ENCODE measurements around the gene HSPA1A. TPM values are rescaled to one million over a fixed set of nuclear protein-coding genes. Genes with fewer than 3 reads are reported as not detected.
"Not testable (repeated sequence)": the region's sequence is repeated elsewhere in the genome, so short reads cannot be mapped to it uniquely, and the experiment has no call there.

Gene HSPA1A
- total RNA-seq, 1 donor from 2014 or later: 116 TPM

DNA sequence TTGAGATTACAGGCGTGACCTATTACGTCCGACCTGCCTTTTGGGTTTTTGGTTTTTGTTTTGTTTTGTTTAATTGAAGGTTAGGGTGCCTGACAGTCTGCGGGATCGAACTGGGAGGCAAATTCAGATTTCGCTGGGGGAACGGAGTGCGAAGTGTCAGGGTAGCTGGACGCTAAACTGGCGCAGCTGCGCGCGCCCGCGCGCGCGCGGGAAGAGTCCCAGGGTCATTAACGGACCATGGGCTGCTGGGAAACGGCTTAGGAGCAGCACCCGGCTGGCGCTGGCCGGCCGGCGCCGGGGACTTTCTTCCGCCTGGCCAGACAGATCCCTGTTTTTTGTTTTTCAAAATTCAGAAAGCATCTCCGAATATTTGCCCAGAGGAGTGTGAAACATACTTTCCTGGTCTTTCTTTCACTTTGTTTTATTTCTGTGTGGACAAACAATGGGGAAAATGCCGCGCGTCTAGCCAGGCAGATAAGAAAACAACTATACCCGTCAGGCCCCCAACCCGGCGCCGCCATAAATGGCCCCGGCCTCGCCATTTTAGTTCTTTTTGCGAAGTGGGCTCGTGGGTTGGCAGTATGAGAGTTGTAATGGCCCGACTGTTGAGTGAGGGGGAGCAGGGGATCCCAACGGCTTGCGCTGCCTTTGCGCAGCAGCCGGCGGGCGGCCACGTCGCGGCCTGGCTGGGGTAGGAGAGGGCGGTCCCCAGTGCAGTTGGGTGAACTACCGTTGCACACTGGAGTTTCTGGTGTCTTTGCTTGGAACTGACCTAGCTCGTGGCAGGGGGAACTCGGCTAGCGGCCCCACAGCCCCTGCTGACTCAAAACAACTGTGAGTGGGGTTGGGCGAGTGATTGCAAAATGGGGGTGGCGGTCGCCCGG is 19.3 kb downstream of the HSPA1A start:
- no peak for DNase-seq (ENCODE audit: low read depth)
- H3K4me3 ChIP-seq (ENCODE audit: low read depth, low read length): peak overlapping the region; percentile 88
- TF ChIP-seq, protein P1, sequence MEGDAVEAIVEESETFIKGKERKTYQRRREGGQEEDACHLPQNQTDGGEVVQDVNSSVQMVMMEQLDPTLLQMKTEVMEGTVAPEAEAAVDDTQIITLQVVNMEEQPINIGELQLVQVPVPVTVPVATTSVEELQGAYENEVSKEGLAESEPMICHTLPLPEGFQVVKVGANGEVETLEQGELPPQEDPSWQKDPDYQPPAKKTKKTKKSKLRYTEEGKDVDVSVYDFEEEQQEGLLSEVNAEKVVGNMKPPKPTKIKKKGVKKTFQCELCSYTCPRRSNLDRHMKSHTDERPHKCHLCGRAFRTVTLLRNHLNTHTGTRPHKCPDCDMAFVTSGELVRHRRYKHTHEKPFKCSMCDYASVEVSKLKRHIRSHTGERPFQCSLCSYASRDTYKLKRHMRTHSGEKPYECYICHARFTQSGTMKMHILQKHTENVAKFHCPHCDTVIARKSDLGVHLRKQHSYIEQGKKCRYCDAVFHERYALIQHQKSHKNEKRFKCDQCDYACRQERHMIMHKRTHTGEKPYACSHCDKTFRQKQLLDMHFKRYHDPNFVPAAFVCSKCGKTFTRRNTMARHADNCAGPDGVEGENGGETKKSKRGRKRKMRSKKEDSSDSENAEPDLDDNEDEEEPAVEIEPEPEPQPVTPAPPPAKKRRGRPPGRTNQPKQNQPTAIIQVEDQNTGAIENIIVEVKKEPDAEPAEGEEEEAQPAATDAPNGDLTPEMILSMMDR (conservative IDR thresholded peaks at IDR 0.05; ENCODE audit: low read depth, low read length): no peak

DNA sequence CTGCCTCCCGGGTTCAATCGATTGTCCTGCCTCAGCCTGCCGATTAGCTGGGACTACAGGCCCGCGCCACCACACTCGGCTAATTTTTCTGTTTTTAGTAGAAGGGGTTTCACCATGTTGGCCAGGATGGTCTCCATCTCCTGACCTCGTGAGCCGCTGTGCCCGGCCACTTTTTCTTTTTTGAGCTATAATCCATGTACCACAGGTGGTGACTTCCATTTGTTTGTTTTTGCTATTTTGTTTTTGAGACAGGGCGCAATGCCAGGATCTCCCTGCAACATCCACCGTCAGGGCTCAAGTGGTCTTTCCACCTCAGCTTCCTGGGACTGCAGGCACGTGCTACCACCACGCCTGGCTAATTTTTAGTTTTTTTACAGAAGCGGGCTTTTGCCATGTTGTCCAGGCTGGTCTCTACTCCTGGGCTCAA is 20.7 kb downstream of the HSPA1A start:
- no peak for DNase-seq (ENCODE audit: low read depth)
- peak overlapping the region; percentile 88 for H3K4me3 ChIP-seq (ENCODE audit: low read depth, low read length)
- TF ChIP-seq, protein P1 (conservative IDR thresholded peaks at IDR 0.05; ENCODE audit: low read depth, low read length): no peak

DNA sequence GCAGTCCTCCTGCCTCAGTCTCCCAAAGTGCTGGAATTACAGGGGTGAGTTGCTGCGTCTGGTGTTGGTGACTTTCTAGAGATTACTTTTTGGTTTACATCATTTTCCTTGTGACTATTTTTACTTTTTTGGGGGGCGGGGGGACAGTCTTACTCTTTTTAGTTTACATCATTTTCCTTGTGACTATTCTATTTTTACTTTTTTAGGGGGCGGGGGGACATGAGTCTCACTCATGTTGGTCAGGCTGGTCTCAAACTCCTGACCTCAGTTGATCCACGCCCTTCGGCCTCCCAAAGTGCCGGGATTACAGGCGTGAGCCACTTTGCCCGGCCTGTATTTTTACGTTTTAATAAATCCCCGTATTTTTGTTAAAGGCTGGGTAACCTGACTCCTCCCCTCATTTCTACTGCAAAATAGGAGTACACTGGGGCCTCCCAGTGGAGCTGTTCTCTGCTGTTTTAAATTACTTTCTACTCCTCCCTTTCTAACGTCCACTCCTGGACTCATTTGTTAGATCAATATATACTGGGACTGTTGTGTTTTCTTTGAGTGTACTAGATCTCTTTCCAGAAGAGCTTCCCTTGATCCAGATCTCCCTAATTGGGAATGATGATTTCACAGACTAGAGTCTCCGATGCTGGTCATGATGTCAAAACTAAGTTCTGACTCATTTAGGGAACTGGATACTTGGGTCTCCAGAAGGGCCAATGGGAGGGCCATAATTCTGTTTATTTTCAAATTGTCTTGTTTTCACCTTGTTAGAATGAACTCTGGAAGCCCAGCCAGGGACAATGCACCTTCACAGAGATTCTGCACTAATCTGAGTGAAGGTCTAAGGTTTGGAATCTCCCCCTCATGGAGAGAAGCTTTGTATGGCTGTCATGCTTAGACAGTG is 21.4 kb downstream of the HSPA1A start:
- DNase-seq (ENCODE audit: low read depth): no peak
- TF ChIP-seq, protein P1 (conservative IDR thresholded peaks at IDR 0.05; ENCODE audit: low read depth, low read length): peak; percentile 25
- peak overlapping the region; percentile 88 for H3K4me3 ChIP-seq (ENCODE audit: low read depth, low read length)

DNA sequence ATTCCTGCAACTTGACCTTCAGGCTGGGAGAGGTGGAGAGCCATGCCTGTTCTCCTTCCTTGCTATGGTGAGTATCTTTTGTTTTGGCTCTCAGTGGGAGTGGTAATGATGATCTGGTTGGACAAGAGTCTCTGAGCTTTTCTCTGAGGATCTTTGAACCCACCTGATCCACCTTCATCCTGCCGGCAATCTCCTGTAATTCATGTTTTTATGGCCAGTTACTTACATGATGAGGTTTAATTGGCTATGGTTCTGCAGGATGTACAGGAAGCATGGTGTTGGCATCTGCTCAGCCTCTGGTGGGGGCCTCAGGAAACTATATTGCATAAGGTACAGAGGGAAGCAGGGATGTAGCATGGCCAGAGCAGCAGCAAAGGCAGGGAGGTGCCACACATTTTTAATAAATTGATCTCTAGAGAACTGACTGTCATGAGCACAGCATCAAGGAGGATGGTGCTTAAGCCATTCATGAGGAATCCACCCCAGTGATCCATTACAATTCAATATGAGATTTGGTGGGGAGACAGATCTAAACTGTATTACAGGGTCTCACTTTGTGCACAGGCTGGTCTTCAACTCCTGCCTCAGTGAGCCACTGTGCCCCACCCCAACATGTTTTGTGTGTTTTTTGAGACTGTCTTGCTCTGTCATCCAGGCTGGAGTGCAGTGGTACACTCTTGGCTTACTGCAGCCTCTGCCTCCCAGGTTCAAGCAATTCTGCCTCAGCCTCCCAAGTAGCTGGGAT is 22.2 kb downstream of the HSPA1A start:
- peak overlapping the region; percentile 88 for H3K4me3 ChIP-seq (ENCODE audit: low read depth, low read length)
- TF ChIP-seq, protein P1 (conservative IDR thresholded peaks at IDR 0.05; ENCODE audit: low read depth, low read length): no peak
- no peak for DNase-seq (ENCODE audit: low read depth)

DNA sequence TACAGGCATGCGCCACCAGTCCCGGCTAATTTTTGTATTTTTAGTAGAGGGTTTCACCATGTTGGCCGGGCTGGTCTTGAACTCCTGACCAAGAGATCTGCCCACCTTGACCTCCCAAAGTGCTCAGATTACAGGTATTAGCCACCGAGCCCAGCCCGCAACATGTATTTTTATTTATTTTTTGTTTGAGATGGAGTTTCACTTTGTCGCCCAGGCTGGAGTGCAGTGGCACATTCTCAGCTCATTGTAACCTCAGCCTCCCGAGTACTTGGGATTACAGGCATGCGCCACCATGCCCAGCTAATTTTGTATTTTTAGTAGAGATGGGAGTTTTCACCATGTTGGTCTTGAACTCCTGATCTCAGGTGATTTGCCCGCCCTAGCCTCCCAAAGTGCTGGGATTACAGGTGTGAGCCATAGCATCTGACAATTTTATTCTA is 22.8 kb downstream of the HSPA1A start:
- DNase-seq (ENCODE audit: low read depth): not testable (repeated sequence)
- peak overlapping the region; percentile 88 for H3K4me3 ChIP-seq (ENCODE audit: low read depth, low read length)

DNA sequence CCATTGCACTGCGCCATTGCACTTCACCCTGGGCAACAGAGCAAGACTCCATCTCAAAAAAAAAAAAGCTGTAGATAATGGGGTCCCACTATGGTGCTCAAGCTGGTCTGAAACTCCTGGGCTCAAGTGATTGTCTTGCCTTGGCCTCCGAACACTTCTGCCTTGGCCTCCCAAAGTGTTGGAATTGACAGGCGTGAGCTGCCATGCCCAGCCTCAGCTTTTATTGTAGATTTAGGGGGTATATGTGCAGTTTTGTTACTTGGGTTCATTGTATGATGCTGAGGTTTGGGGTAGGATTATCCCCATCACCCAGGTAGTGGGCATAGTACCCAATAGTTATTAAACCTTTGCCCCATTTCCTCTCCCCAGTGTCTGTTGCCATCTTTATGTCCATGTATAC is 23.6 kb downstream of the HSPA1A start:
- peak overlapping the region; percentile 88 for H3K4me3 ChIP-seq (ENCODE audit: low read depth, low read length)
- TF ChIP-seq, protein P1 (conservative IDR thresholded peaks at IDR 0.05; ENCODE audit: low read depth, low read length): no peak
- DNase-seq (ENCODE audit: low read depth): no peak

DNA sequence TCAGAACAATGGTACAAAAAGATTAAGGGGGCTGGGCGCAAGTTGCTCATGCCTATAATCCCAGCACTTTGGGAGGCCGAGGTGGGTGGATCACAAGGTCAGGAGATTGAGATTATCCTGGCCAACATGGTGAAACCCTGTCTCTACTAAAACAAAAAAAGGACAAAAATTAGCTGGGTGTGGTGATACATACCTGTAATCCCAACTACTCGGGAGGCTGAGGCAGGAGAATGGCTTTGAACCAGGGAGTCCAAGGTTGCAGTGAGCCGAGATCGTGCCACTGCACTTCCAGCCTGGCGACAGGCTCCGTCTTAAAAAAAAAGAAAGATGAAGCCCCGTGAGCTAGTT is 24.4 kb downstream of the HSPA1A start:
- not testable (repeated sequence) for H3K4me3 ChIP-seq (ENCODE audit: low read depth, low read length); DNase-seq (ENCODE audit: low read depth)

Data from epithelial cell of proximal tubule (primary cell).